A549 (cell line): ENCODE data around the gene PHYH. TPM values are rescaled to one million over a fixed set of nuclear protein-coding genes. Genes with fewer than 3 reads are reported as not detected.

Source experiments
- ATAC-seq, 2 experiments: fragments of 200-7000 bp in 1 of 2; fragments of >200 bp in 1 of 2; cut with Nextera tagmentation in 1 of 2; cut with Tn5 transposase in 1 of 2; 3 replicates each; pipeline versions ENCODE4 v1.8.0 to v1.9.1; 2018 to 2020; ENCODE audit warnings: mild to moderate bottlenecking in 1 of 2, moderate library complexity in 1 of 2
- CTCF ChIA-PET: fragments of 300-600 bp; sonication (Branson Sonifier 250); formaldehyde crosslinking; extraction: SDS; loops from one replicate; lab custom pipeline; 2021; ENCODE audit warnings: antibody characterized with exemption, inconsistent platforms; lab: Yijun Ruan, JAX
- POLR2A ChIA-PET: fragments of 350-600 bp; formaldehyde crosslinking; extraction: SDS; loops from one replicate; lab custom pipeline; 2021; ENCODE audit warnings: antibody characterized with exemption, inconsistent platforms; lab: Yijun Ruan, JAX
- DNase-seq, 2 experiments: peaks; one replicate each; pipeline versions ENCODE4 v3.0.0 to v3.0.0-alpha.2; 2011 to 2016; ENCODE audit warnings: low read depth in 1 of 2, low spot score in 1 of 2
- FAIRE-seq: peaks from 2 replicates; lab custom pipeline; 2011; peaks lifted over from hg19 to GRCh38; lab: Jason Lieb, UNC
- H3K27ac ChIP-seq, 2 experiments: fragments of >200 bp; sonication (Bioruptor Twin); formaldehyde crosslinking; 3 replicates each; pipeline ENCODE4 v1.5.1; 2016 to 2017
- H3K4me1 ChIP-seq: fragments of >200 bp; sonication (Bioruptor Twin); formaldehyde crosslinking; 3 replicates; pipeline ENCODE4 v1.6.1; 2016
- H3K4me2 ChIP-seq: fragments of >200 bp; sonication (Bioruptor Twin); formaldehyde crosslinking; 3 replicates; pipeline ENCODE4 v1.6.1; 2016
- H3K4me3 ChIP-seq: fragments of >200 bp; sonication (Bioruptor Twin); formaldehyde crosslinking; 3 replicates; pipeline ENCODE4 v1.5.1; 2016
- H3K9me3 ChIP-seq: fragments of >200 bp; sonication (Bioruptor Twin); formaldehyde crosslinking; 3 replicates; pipeline ENCODE4 v1.6.1; 2016
- BHLHE40 ChIP-seq: IDR thresholded peaks from 2 replicates; pipeline ENCODE4 v1.6.1; 2012; ENCODE audit warnings: low read depth, low read length, inconsistent platforms
- CBX2 ChIP-seq: fragments of 200-600 bp; sonication (generic); IDR thresholded peaks from 2 replicates; pipeline ENCODE4 v1.6.1; 2016; ENCODE audit warnings: low read depth, mild to moderate bottlenecking, borderline replicate concordance
- CHD2 ChIP-seq: fragments of 150-350 bp; IDR thresholded peaks from 2 replicates; pipeline ENCODE4 v1.6.1; 2014; ENCODE audit warnings: low read length; ENCODE audit not compliant: partially characterized antibody
- CTCF ChIP-seq: fragments of >200 bp; sonication (Bioruptor Twin); formaldehyde crosslinking; IDR thresholded peaks from 3 replicates; pipeline ENCODE4 v1.5.1; 2016
- EHF ChIP-seq: fragments of 250-450 bp; sonication (Bioruptor Pico); IDR thresholded peaks from 2 replicates; pipeline ENCODE4 v1.5.0; 2020; ENCODE audit warnings: mild to moderate bottlenecking
- ESRRA ChIP-seq: fragments of 150-350 bp; IDR thresholded peaks from 2 replicates; pipeline ENCODE4 v1.6.1; 2014; ENCODE audit warnings: mild to moderate bottlenecking, low read length, borderline replicate concordance
- GATA3 ChIP-seq: IDR thresholded peaks from 2 replicates; pipeline ENCODE4 v1.6.1; 2012; ENCODE audit warnings: borderline replicate concordance
- HDAC2 ChIP-seq: fragments of 200-600 bp; sonication (generic); IDR thresholded peaks from 2 replicates; pipeline ENCODE4 v1.6.1; 2016
- HES2 ChIP-seq: fragments of >200 bp; sonication (Bioruptor Twin); formaldehyde crosslinking; IDR thresholded peaks from 2 replicates; pipeline ENCODE4 v1.6.1; 2016
- HOXA7 ChIP-seq: fragments of 250-450 bp; sonication (Bioruptor Pico); IDR thresholded peaks from 2 replicates; pipeline ENCODE4 v1.5.0; 2020; ENCODE audit warnings: mild to moderate bottlenecking, moderate library complexity
- HOXB13 ChIP-seq: fragments of 250-450 bp; sonication (Bioruptor Pico); IDR thresholded peaks from 2 replicates; pipeline ENCODE4 v1.5.0; 2020; ENCODE audit warnings: low read depth, mild to moderate bottlenecking, moderate library complexity
- KDM1A ChIP-seq: fragments of 200-600 bp; sonication (generic); IDR thresholded peaks from 2 replicates; pipeline ENCODE4 v1.6.1; 2016; ENCODE audit warnings: low read depth, mild to moderate bottlenecking
- MAFK ChIP-seq: fragments of 450-650 bp; IDR thresholded peaks from 2 replicates; pipeline ENCODE4 v1.6.1; 2014; ENCODE audit not compliant: partially characterized antibody
- NFE2L2 ChIP-seq: fragments of 150-350 bp; conservative IDR thresholded peaks from 2 replicates; pipeline ENCODE4 v1.6.1; 2014; ENCODE audit warnings: low read length
- PHF8 ChIP-seq: fragments of 200-600 bp; sonication (generic); IDR thresholded peaks from 2 replicates; pipeline ENCODE4 v1.6.1; 2016; ENCODE audit warnings: low read depth, mild to moderate bottlenecking, antibody characterized with exemption, moderate library complexity, borderline replicate concordance
- RARB ChIP-seq: fragments of 250-450 bp; sonication (Bioruptor Pico); IDR thresholded peaks from 2 replicates; pipeline ENCODE4 v1.8.0; 2021; ENCODE audit warnings: mild to moderate bottlenecking, moderate library complexity
- RNF2 ChIP-seq: fragments of 200-600 bp; sonication (generic); IDR thresholded peaks from 2 replicates; pipeline ENCODE4 v1.6.1; 2016; ENCODE audit warnings: low read depth, mild to moderate bottlenecking, antibody characterized with exemption, moderate library complexity, borderline replicate concordance
- ZFP36 ChIP-seq: fragments of 450-650 bp; IDR thresholded peaks from 2 replicates; pipeline ENCODE4 v1.6.1; 2014; ENCODE audit warnings: borderline replicate concordance; ENCODE audit not compliant: partially characterized antibody
- WGBS: methylation state at CpG from one replicate; pipeline ENCODE4 v1.1.6; 2017; ENCODE audit errors: missing lambda C conversion rate; 5-methylcytosine and 5-hydroxymethylcytosine counted together
- polyA plus RNA-seq, 4 experiments: library from polyadenylated mRNA; depleted of rRNA in 3 of 4; stranded (reverse); fragments of >200 nt; fragmentation: RNase III in 1 of 4; extraction: RNeasy Plus Mini Kit Qiagen cat#74134 plus additional on column Dnase treatment in 1 of 4; gene quantifications; 2 replicates in 3 of 4; 3 replicates in 1 of 4; pipeline ENCODE4 v1.2.3, GENCODE V29; 2011 to 2017

The PHYH gene
- polyA plus RNA-seq, 2 of the 4 experiments (the other 2 are of a cell fraction) = 25.6 to 26.3 TPM

- ChIA-PET CTCF (interaction anchor here (1.3 to 1.5 kb wide), 2 partner anchors 26 to 71 kb away, joined by 3 to 6 read pairs; no protein-coding TSS in a partner anchor), POLR2A (interaction anchor here (0.6 kb wide), 1 partner anchor 81 kb away, joined by 3 read pairs; no protein-coding TSS in a partner anchor)
- no peaks in the 10 kb centered on the region for H3K4me1 ChIP-seq
- DNase-seq = no peak
- H3K9me3 ChIP-seq = no peaks in the 10 kb centered on the region
- no peak overlapping the region for H3K4me2 ChIP-seq
- FAIRE-seq = no peak
- no peak overlapping the region for H3K27ac ChIP-seq
- H3K4me3 ChIP-seq = no peak overlapping the region
- WGBS = 51% methylated on average over 6 of the region's 6 CpGs
- ATAC-seq = no peak
- TF ChIP-seq KDM1A (no peak), HOXB13 (CRISPR knock-in tag) (no peak), ZFP36 (no peak), RARB (CRISPR knock-in tag) (no peak), MAFK (no peak), CBX2 (no peak), EHF (CRISPR knock-in tag) (no peak), BHLHE40 (no peak), HOXA7 (no peak), HES2 (no peak)
These were observed 68.1 kb downstream of the PHYH start for GRCh38 chr10:13231808-13232207.

DNA sequence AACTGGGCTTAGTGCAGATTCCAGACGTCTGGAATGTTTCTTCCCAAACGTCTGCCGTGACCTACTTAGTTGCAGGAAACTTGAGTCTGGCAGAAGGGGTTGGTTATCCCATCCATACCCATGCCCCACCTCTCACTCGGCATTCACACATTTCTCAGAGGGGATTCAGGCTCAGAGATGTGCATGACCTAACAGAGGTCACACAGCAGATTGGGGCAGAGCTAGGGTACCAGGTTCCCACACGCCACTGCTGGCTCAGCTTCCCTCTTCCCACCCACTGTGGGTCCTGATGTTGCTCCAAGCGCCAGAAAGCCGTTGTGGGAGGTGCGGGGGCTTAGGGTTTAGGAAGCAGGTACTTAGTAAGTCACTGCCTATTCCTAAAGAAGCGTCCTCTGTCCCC, 68.7 kb downstream of the PHYH start:
- CTCF ChIA-PET = no interaction called here
- H3K4me2 ChIP-seq = no peak overlapping the region
- FAIRE-seq = no peak

More for the DNA sequence above, 68.7 kb downstream of the PHYH start:
- no peak for DNase-seq
- Histone ChIP-seq H3K4me1 (no peaks in the 10 kb centered on the region), H3K27ac (no peak overlapping the region), H3K4me3 (no peak overlapping the region)
- POLR2A ChIA-PET = interaction anchor here (0.6 kb wide), 1 partner anchor 82 kb away, joined by 3 read pairs; no protein-coding TSS in a partner anchor
- WGBS = 53% methylated on average over 8 of the region's 9 CpGs
- ATAC-seq = no peak
- no peak for TF ChIP-seq ESRRA
- no peak for TF ChIP-seq ZFP36
- no peak for TF ChIP-seq CHD2
- no peak for TF ChIP-seq CTCF
- TF ChIP-seq HES2 = no peak
- no peak for TF ChIP-seq PHF8
- no peak for TF ChIP-seq NFE2L2
- TF ChIP-seq HDAC2 = no peak
- TF ChIP-seq RNF2 = no peak
- no peak for TF ChIP-seq GATA3
- TF ChIP-seq, all 56 proteins: peak for 0
- H3K9me3 ChIP-seq = no peaks in the 10 kb centered on the region

Other genes starting within 250 kb of the PHYH start
- gene OPTN, start 199.9 kb downstream of the PHYH start, polyA plus RNA-seq (2011; rRNA removed) = 24.3 and 33.2 TPM in 2 replicates
- gene OPTN, start 199.9 kb downstream of the PHYH start, polyA plus RNA-seq (2017; fragmentation: RNase III; extraction: RNeasy Plus Mini Kit Qiagen cat#74134 plus additional on column Dnase treatment) = 30.9 to 34.5 TPM (median 31.8 TPM) in 3 replicates
- 18.9 and 24.4 TPM in 2 replicates for gene MCM10, start 138.5 kb downstream of the PHYH start, polyA plus RNA-seq (2011; rRNA removed)
- gene MCM10, start 138.5 kb downstream of the PHYH start, polyA plus RNA-seq (2017; fragmentation: RNase III; extraction: RNeasy Plus Mini Kit Qiagen cat#74134 plus additional on column Dnase treatment) = 22.4 to 25.4 TPM (median 24.3 TPM) in 3 replicates
- not detected in 2 replicates for gene UCMA, start 65.7 kb downstream of the PHYH start, polyA plus RNA-seq (2011; rRNA removed)
- gene UCMA, start 65.7 kb downstream of the PHYH start, polyA plus RNA-seq (2017; fragmentation: RNase III; extraction: RNeasy Plus Mini Kit Qiagen cat#74134 plus additional on column Dnase treatment) = not detected in 3 replicates
- gene SEPHS1, start 48.2 kb upstream of the PHYH start, polyA plus RNA-seq (2011; rRNA removed) = 114 and 124 TPM in 2 replicates
- 71.4 to 82.5 TPM (median 78.6 TPM) in 3 replicates for gene SEPHS1, start 48.2 kb upstream of the PHYH start, polyA plus RNA-seq (2017; fragmentation: RNase III; extraction: RNeasy Plus Mini Kit Qiagen cat#74134 plus additional on column Dnase treatment)
- gene BEND7, start 228.9 kb upstream of the PHYH start, polyA plus RNA-seq (2011; rRNA removed) = 11.5 and 12.2 TPM in 2 replicates
- gene BEND7, start 228.9 kb upstream of the PHYH start, polyA plus RNA-seq (2017; fragmentation: RNase III; extraction: RNeasy Plus Mini Kit Qiagen cat#74134 plus additional on column Dnase treatment) = 7.9 to 10.4 TPM (median 9.8 TPM) in 3 replicates